Measurements from ENCODE around the gene CYTL1.
"Not testable (repeated sequence)": the region's sequence is repeated elsewhere in the genome, so short reads cannot be mapped to it uniquely, and the experiment has no call there.

The CYTL1 gene

DNA sequence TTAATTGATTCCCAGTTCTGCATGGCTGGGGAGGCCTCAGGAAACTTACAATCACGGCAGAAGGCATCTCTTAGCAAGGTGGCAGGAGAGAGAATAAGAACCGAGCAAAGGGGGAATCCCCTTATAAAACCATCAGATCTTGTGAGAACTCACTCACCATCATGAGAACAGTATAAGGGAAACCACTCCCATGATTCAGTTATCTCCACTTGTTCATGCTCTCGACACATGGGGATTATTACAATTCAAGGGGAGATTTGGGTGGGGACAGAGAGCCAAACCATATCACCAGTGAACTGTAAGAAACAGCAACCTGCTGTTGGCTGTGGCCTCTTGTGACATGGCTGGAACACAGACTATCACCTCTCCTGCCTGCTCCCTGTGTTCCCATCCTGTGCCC, 7.1 kb upstream of the CYTL1 start:
- DNase-seq (ENCODE audit: insufficient read length, low spot score) (no peak), FAIRE-seq (no peak)
- TF ChIP-seq POLR2A (IDR thresholded peaks at IDR 0.05; ENCODE audit: low read depth, low read length) = no peak

DNA sequence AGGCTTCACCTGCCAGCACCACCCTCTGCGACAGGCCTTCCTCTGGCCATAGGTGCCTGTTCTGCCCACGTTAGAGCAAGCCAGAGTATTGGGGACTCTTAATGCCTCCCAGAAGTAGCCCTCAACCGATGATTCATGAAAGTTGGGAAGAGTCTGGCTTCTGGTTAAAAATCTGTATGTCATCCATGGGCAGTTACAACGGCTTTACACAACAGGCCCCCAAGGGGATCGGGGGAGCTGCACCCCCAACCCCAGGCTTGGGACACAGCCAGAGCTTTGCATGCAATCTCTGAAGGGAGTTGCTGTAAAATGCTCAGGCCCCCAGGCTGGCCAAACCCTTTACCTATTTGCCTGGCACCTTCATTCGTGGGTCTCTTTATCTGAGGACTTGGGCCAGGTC, 5.4 kb upstream of the CYTL1 start:
- DNase-seq (ENCODE audit: insufficient read length, low spot score) (no peak), FAIRE-seq (no peak)
- TF ChIP-seq POLR2A (IDR thresholded peaks at IDR 0.05; ENCODE audit: low read depth, low read length) = no peak

DNA sequence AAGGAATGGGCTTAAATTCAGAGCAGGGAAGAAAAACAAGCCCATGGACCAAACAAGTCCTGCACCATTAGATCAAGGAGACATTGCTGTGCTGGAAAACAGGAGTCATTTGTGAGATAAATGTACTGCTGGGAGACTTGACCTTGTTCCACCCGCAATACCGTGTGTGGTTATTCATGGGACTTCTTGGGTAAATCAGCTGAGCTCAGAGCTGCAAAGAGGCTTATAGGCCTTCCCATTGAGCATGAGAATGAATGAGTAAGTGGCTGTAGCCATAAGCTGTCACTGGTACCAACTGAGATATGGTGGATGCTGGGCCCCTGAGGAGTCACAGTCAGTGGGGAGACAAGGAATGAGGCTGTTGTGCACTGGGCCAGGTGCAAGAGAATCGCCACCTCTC, 2.3 kb upstream of the CYTL1 start:
- TF ChIP-seq POLR2A (IDR thresholded peaks at IDR 0.05; ENCODE audit: low read depth, low read length) = no peak
- FAIRE-seq (no peak), DNase-seq (ENCODE audit: insufficient read length, low spot score) (no peak)

DNA sequence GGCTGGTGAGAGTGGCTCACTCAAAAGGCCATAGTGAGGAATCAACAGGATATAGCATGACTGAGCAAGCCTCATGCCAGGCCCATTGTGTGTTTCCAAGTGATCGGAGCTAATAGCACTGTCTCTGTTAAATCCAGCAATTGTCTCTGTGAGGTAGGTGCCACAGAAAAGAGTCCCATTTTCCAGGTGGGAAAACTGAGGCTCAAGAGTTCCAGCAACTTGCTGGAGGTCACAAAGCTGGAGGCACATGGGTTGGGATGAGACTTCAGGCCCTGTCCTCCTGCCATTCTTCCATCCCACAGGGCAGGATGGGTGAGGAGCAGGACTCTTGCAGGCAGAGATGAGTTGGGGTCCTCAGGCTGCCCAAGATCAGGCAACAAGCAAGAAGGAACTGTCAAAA, 1.1 kb upstream of the CYTL1 start:
- no peak for DNase-seq (ENCODE audit: insufficient read length, low spot score)
- no peak for TF ChIP-seq POLR2A (IDR thresholded peaks at IDR 0.05; ENCODE audit: low read depth, low read length)
- FAIRE-seq = no peak

DNA sequence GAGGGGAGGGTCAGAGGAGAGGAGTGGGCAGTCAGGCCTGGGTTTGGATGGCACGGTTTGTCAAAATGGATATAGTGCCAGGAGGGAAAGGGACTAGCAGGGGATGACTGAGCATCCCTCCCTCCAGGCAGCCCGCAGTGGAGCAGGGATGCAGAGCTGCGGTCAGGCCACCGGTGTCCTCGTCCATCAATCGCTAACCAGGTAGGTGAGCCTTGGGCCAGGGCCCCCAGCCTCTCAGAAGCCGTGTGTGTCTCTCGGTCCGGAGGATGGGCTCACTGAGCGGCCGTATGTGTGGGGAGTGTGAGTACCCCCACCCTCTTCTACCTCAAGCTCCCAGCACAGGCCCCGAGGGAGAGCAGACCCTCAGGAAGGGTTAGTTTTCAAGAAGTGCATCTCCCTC, 538 bp upstream of the CYTL1 start:
- DNase-seq (ENCODE audit: insufficient read length, low spot score) (no peak), FAIRE-seq (no peak)
- TF ChIP-seq POLR2A (IDR thresholded peaks at IDR 0.05; ENCODE audit: low read depth, low read length) = no peak

DNA sequence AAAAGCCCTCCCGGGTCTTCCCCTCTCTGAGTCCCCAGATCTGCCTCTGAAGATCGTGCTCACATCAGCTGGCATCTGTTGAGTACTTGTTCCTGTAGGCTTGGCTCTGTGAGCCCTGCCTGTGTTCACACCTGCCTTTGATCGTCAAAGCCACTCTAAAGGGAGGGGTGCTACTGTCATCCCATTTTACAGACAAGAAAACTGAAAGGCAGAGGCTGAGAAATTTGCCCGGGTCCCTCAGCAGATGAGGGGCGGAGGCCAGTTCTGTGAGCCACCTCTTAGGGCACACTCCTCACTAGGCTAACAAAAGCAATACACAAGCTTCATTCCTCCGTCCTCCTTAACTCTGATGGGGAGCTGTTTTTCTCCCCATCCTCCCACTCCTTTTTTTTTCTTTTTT, 655 bp downstream of the CYTL1 start:
- FAIRE-seq (no peak), DNase-seq (ENCODE audit: insufficient read length, low spot score) (no peak)
- no peak for TF ChIP-seq POLR2A (IDR thresholded peaks at IDR 0.05; ENCODE audit: low read depth, low read length)

DNA sequence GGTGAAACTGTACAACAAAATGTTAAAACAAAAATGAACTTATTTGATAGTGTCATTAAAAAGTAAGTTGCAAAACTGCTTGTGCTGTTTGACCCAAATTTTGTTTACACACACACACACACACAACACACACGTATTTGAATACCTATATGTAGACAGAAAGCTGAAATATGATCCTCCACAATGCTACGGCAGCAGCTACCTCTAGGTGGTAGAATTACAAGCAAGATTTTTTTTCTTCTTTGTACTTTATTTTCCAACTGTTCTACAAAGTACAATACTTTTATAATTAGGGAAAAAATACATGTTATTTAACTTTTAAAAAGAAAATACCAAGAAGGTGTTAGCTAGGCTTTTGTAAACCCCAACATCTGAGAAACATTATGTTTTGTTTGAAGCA, 1.2 kb downstream of the CYTL1 start:
- no peak for TF ChIP-seq POLR2A (IDR thresholded peaks at IDR 0.05; ENCODE audit: low read depth, low read length)
- DNase-seq (ENCODE audit: insufficient read length, low spot score) = no peak
- no peak for FAIRE-seq

DNA sequence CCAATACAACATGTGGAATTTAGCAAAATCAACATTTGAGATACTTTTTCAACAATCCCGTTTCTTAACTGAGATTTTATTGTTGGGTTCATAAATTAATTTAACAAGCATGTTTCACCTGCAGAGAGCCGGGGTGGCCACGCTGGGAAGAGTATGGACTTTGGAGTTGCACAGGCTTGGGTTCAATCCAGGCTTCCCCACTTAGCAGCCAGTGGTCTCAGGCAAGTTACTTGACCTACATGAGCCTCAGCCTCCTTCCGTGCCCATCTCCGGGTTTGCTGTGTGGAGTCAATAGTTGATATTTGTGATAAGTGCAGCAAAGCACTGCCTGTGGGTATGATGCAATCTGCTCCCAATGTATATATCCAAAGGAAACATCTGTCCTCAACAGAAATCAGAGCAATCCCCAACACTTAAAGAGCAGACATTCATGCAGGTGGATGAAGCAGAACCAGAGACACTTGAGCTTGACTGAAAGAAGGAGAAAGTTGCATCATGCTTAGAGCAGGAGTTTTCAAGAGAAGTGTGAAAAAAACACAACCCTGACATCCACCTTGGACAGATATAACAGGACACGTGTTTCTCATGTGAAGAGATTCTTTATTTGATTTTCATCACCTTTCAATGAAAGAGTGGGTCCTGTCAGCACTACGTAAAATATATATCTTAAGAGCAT, 5.1 kb downstream of the CYTL1 start:
- no peak for FAIRE-seq
- DNase-seq (ENCODE audit: insufficient read length, low spot score) = no peak
- TF ChIP-seq POLR2A (IDR thresholded peaks at IDR 0.05; ENCODE audit: low read depth, low read length) = no peak

DNA sequence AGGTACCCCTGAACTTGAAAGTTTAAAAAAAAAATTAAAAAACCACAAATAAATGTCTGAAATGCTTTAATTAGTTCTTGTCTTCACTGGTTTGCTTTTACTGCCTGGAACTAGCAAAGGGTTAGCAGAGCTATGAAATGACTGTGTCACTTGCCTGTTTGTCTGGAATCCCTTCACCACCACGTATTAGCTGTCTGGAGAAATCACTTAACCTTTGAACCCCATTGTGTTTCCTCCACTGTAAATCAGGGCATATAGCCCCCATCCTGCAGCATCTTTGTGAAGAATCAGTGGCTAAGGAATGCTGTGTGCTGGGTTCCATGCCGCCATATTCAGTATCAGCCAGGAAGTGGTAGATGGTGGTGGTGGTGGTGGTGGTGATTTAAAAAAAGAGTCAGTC, 6.3 kb downstream of the CYTL1 start:
- FAIRE-seq (no peak), DNase-seq (ENCODE audit: insufficient read length, low spot score) (no peak)
- no peak for TF ChIP-seq POLR2A (IDR thresholded peaks at IDR 0.05; ENCODE audit: low read depth, low read length)

DNA sequence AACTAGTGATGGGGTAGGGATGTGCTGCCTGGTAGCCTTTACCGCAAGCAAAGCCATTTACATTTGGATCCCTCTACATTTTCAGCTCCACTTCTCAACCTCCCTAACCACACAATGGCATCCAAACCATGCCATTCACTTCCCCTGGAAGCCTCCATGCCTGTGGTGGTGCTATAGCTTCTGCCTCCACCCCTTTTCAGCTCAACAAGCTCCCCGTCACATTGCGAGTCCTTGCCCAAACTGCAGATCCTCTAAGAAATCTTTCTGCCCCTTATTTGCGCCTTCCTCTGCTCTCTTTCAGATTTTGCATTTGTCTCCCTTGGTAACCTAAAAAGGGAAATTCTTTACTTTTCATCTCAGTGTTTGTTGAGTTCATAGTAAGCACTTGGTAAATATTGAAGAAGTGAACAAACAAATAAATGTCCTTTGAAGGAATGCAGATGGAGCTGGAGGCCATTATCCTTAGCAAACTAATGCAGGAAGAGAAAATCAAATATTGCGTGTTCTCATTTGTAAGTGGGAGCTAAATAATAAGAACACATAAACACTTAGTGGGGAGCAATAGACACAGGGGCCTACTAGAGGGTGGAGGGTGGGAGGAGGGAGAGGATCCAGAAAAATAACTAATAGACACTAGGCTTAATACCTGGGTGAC, 6.9 kb downstream of the CYTL1 start:
- FAIRE-seq (no peak), DNase-seq (ENCODE audit: insufficient read length, low spot score) (no peak)
- no peak for TF ChIP-seq POLR2A (IDR thresholded peaks at IDR 0.05; ENCODE audit: low read depth, low read length)

DNA sequence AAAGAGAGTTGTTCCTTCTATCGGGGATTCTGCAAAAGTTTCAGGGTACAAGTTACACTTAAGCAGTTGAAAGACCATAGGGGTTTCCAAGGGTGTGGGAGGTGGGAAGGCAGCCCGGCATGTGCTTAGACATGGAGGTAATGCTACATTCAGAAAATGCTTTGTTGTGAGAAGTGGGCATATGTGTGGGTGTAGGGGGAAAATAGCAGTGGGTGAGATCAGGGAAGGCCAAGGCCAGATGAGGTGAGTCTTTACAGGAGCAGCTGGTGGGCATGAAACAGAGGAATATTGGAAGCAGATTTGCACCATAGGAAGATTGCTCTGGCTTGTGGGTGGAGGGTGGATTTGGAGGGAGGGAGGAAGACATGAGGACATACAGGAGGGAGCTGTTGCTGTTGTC, 8.3 kb downstream of the CYTL1 start:
- DNase-seq (ENCODE audit: insufficient read length, low spot score) (no peak), FAIRE-seq (no peak)
- TF ChIP-seq POLR2A (IDR thresholded peaks at IDR 0.05; ENCODE audit: low read depth, low read length) = no peak

DNA sequence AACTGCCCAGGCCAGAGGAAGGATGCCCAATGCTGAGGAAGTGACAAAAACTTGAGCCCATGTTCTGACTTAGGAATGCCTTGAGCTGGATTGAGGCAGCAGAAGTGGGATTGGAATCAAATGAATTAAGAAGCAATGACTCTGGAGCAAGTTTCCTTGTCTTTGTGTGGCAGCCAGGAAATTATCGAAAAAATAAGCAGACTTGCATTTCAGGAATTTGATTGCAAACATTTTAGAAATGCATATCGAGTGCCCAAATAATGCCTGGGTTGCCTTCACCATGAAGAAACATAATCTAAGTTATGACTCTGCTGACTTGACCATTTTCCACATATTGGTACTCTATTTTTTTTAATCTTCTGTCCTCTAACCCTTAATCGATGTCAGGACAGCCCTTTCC, 9.5 kb downstream of the CYTL1 start:
- no peak for DNase-seq (ENCODE audit: insufficient read length, low spot score)
- no peak for FAIRE-seq
- TF ChIP-seq POLR2A (IDR thresholded peaks at IDR 0.05; ENCODE audit: low read depth, low read length) = no peak

DNA sequence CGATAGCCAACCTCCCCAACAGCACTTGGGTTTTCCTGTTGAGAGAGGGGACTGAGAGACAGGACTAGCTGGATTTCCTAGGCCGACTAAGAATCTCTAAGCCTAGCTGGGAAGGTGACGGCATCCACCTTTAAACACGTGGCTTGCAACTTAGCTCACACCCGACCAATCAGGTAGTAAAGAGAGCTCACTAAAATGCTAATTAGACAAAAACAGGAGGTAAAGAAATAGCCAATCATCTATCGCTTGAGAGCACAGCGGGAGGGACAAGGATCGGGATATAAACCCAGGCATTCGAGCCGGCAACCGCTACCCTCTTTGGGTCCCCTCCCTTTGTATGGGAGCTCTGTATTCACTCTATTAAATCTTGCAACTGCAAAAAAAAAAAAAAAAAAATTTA, 12.3 kb downstream of the CYTL1 start:
- FAIRE-seq = not testable (repeated sequence)

DNA sequence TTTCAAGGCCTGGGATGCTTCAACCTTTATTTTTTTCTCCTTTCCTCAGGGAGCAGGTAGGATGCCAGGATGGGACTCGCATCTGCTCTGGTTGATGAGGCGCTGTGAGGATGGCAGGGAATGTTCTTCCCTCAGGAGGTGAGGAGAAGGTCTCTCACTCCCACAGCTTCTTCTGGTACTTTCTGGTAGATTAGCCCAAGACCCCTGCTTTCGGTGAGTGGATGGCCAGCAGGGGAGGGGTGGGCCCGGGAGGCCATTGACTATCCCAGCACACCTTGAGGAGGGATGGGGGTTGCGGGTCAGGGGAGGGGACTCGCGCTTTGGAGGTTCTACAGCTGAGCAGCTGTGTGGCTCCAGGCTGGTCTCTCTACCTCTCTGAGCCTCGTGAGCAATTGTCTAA, 14.8 kb downstream of the CYTL1 start:
- TF ChIP-seq POLR2A (IDR thresholded peaks at IDR 0.05; ENCODE audit: low read depth, low read length) = no peak
- no peak for DNase-seq (ENCODE audit: insufficient read length, low spot score)
- no peak for FAIRE-seq

More for the DNA sequence above, 12.3 kb downstream of the CYTL1 start:
- DNase-seq (ENCODE audit: insufficient read length, low spot score) = not testable (repeated sequence)

DNA sequence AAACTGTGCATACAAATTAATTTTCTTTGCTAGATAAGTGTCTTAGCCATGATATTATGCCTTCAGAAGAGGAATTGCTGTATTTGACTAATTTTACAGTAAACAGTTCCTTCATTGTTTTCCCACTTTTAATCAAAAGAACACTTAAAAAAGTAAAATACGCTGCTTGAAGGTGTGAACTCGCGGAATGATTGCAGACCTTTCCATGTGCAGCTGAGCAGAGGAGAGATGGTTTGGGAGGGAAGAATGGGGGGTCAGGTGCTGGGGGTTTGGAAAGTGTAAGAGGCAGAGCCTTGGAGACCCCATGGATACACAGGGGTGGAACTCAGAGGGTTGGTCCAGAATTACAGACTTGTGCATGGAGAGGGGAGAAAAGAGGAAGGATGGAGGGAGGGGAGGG, 15.3 kb downstream of the CYTL1 start:
- no peak for DNase-seq (ENCODE audit: insufficient read length, low spot score)
- no peak for TF ChIP-seq POLR2A (IDR thresholded peaks at IDR 0.05; ENCODE audit: low read depth, low read length)
- no peak for FAIRE-seq

Measured in H54 (cell line).